Natural killer cell (primary cell): Measurements from ENCODE around the gene PDCD6IP. TPM values are rescaled to one million over a fixed set of nuclear protein-coding genes. Genes with fewer than 3 reads are reported as not detected.

Experiments used
- ATAC-seq, 3 donors: fragments of 150-1000 bp in 2 of 3; fragments of 200-7000 bp in 1 of 3; cut with Tn5 transposase; 1 replicate in 1 of 3; 2 replicates in 2 of 3; pipeline ENCODE4 v1.10.0; 2021; ENCODE audit warnings: mild to moderate bottlenecking in 2 of 3, moderate library complexity in 2 of 3
- DNase-seq, 2 donors: peaks; one replicate each; pipeline versions ENCODE4 v3.0.0 to v3.0.0-alpha.2; 2013 to 2021; ENCODE audit warnings: mixed read lengths in 1 of 2
- H3K27ac ChIP-seq: one replicate; pipeline ENCODE4 v1.5.1; 2013; ENCODE audit warnings: mild to moderate bottlenecking, low read length
- H3K27me3 ChIP-seq: one replicate; pipeline ENCODE4 v1.6.1; 2013; ENCODE audit warnings: low read length; ENCODE audit not compliant: control insufficient read depth, insufficient read depth
- H3K36me3 ChIP-seq: one replicate; pipeline ENCODE4 v1.6.1; 2013; ENCODE audit warnings: low read length; ENCODE audit not compliant: control insufficient read depth, insufficient read depth
- H3K4me1 ChIP-seq: one replicate; pipeline ENCODE4 v1.6.1; 2013; ENCODE audit warnings: low read length; ENCODE audit not compliant: control insufficient read depth, insufficient read depth
- H3K4me3 ChIP-seq: one replicate; pipeline ENCODE4 v1.5.1; 2013; ENCODE audit warnings: low read length
- H3K9me3 ChIP-seq: one replicate; pipeline ENCODE4 v1.6.1; 2013; ENCODE audit warnings: low read length; ENCODE audit not compliant: control insufficient read depth, insufficient read depth
- H3K27ac Mint-ChIP-seq, 2 donors: one replicate each; pipeline ENCODE4 v1.8.0; 2022; ENCODE audit warnings: mild to moderate bottlenecking in 2 of 2, mixed read lengths in 2 of 2, moderate library complexity in 1 of 2
- H3K27me3 Mint-ChIP-seq, 2 donors: one replicate each; pipeline ENCODE4 v1.8.0; 2022; ENCODE audit warnings: low read depth in 2 of 2, mixed read lengths in 2 of 2
- H3K36me3 Mint-ChIP-seq: one replicate; pipeline ENCODE4 v1.8.0; 2022; ENCODE audit warnings: mixed read lengths
- H3K4me1 Mint-ChIP-seq, 2 donors: one replicate each; pipeline ENCODE4 v1.8.0; 2022; ENCODE audit warnings: mixed read lengths in 2 of 2
- H3K4me3 Mint-ChIP-seq: one replicate; pipeline ENCODE4 v1.8.0; 2022; ENCODE audit warnings: mild to moderate bottlenecking, moderate library complexity, mixed read lengths
- H3K9me3 Mint-ChIP-seq, 2 donors: one replicate each; pipeline ENCODE4 v1.8.0; 2022; ENCODE audit warnings: mixed read lengths in 2 of 2
- CTCF ChIP-seq: fragments of 200-600 bp; IDR thresholded peaks from one replicate; pipeline ENCODE4 v1.8.0; 2022; ENCODE audit warnings: antibody characterized with exemption
- WGBS: methylation state at CpG from one replicate; pipeline ENCODE4 v1.1.7; 2013; ENCODE audit warnings: missing lambda C conversion rate; ENCODE audit not compliant: insufficient coverage; 5-methylcytosine and 5-hydroxymethylcytosine counted together
- intact Hi-C: fragments of 100-400 bp; cut with micrococcal nuclease; formaldehyde crosslinking; loops from one replicate; pipeline ENCODE4 v1.14.2; 2022
- total RNA-seq, 4 donors: library from RNA; stranded (reverse); fragments of 120-200 nt in 1 of 4; gene quantifications; one replicate each; pipeline versions ENCODE4 v1.2.3 to v1.2.4, GENCODE V29; 2013 to 2022

The PDCD6IP gene
- total RNA-seq, 3 donors from 2014 or later (not counting 1 experiment from before 2014, with no cell fraction given): 170 to 182 (median 179) TPM

- TF ChIP-seq CTCF: no peak
- Histone ChIP-seq H3K9me3 (no peaks in the 10 kb centered on the region), H3K4me3 (no peak overlapping the region), H3K4me1 (peaks cover 6% of the 10 kb centered on the region), H3K36me3 (no peaks in the 10 kb centered on the region), H3K27me3 (no peaks in the 10 kb centered on the region), H3K27ac (no peak overlapping the region)
- Mint-ChIP-seq H3K9me3 (no peaks in the 10 kb centered on the region), H3K27ac (no peak overlapping the region), H3K4me3 (no peak overlapping the region), H3K27me3 (no peaks in the 10 kb centered on the region), H3K36me3 (no peaks in the 10 kb centered on the region), H3K4me1 (no peaks in the 10 kb centered on the region)
- ATAC-seq (peak in 2 of 3 donors; percentile 46 to 54), DNase-seq (no peak)
- intact Hi-C loops: no loop called here
- 56% methylated on average over 12 of the region's 12 CpGs for WGBS
Observed at GRCh38 chr3:33883951-33884561, 85.6 kb downstream of the PDCD6IP start.

GRCh38 chr3:33884701-33885100, 86.3 kb downstream of the PDCD6IP start:
- Mint-ChIP-seq H3K27me3 (no peaks in the 10 kb centered on the region), H3K36me3 (no peaks in the 10 kb centered on the region), H3K9me3 (no peaks in the 10 kb centered on the region), H3K4me3 (no peak overlapping the region), H3K27ac (no peak overlapping the region), H3K4me1 (no peaks in the 10 kb centered on the region)
- 53% methylated on average over 5 of the region's 5 CpGs for WGBS
- Histone ChIP-seq H3K9me3 (no peaks in the 10 kb centered on the region), H3K27ac (no peak overlapping the region), H3K4me1 (peaks cover 6% of the 10 kb centered on the region), H3K4me3 (no peak overlapping the region), H3K36me3 (no peaks in the 10 kb centered on the region), H3K27me3 (no peaks in the 10 kb centered on the region)
- intact Hi-C loops: no loop called here
- no peak for ATAC-seq
- no peak for DNase-seq
- no peak for TF ChIP-seq CTCF

GRCh38 chr3:33885496-33885895, 87.1 kb downstream of the PDCD6IP start:
- 49% methylated on average over 6 of the region's 6 CpGs for WGBS
- H3K9me3 Mint-ChIP-seq: no peaks in the 10 kb centered on the region
- no peak overlapping the region for H3K27ac ChIP-seq
- no peak for DNase-seq
- H3K4me1 ChIP-seq: peaks cover 6% of the 10 kb centered on the region
- TF ChIP-seq CTCF: no peak
- H3K27me3 ChIP-seq: no peaks in the 10 kb centered on the region
- no peak overlapping the region for H3K4me3 Mint-ChIP-seq
- no peaks in the 10 kb centered on the region for H3K9me3 ChIP-seq
- intact Hi-C loops: no loop called here
- no peaks in the 10 kb centered on the region for H3K36me3 ChIP-seq
- no peak for ATAC-seq
- H3K4me1 Mint-ChIP-seq: no peaks in the 10 kb centered on the region
- no peaks in the 10 kb centered on the region for H3K36me3 Mint-ChIP-seq
- no peak overlapping the region for H3K4me3 ChIP-seq
- H3K27me3 Mint-ChIP-seq: no peaks in the 10 kb centered on the region
- no peak overlapping the region for H3K27ac Mint-ChIP-seq

GRCh38 chr3:33886015-33886414, 87.6 kb downstream of the PDCD6IP start:
- no peaks in the 10 kb centered on the region for H3K9me3 ChIP-seq
- H3K27ac ChIP-seq: no peak overlapping the region
- ATAC-seq (no peak), DNase-seq (no peak)
- no peak overlapping the region for H3K4me3 ChIP-seq
- H3K27me3 ChIP-seq: no peaks in the 10 kb centered on the region
- TF ChIP-seq CTCF: no peak
- Mint-ChIP-seq H3K27me3 (no peaks in the 10 kb centered on the region), H3K9me3 (no peaks in the 10 kb centered on the region), H3K36me3 (no peaks in the 10 kb centered on the region), H3K4me3 (no peak overlapping the region), H3K27ac (no peak overlapping the region), H3K4me1 (no peaks in the 10 kb centered on the region)
- intact Hi-C loops: no loop called here
- H3K36me3 ChIP-seq: no peaks in the 10 kb centered on the region
- peaks cover 6% of the 10 kb centered on the region for H3K4me1 ChIP-seq
- 94% methylated on average over 2 of the region's 2 CpGs for WGBS
